Measurements from ENCODE around the gene RAB25. TPM values are rescaled to one million over a fixed set of nuclear protein-coding genes. Genes with fewer than 3 reads are reported as not detected.

Gene RAB25
- total and polyA plus RNA-seq, 2 of the 13 experiments (the other 11 are each of a cell fraction or from before 2014, with no cell fraction given) = 0.20 to 0.22 TPM

GRCh38 chr1:156104861-156105832 lies 44.2 kb downstream of the RAB25 start (continued):
- no peak for TF ChIP-seq ZNF740 (CRISPR knock-in tag; IDR thresholded peaks at IDR 0.05)
- no peak for TF ChIP-seq RORA (CRISPR knock-in tag; IDR thresholded peaks at IDR 0.05)
- TF ChIP-seq, protein P1, sequence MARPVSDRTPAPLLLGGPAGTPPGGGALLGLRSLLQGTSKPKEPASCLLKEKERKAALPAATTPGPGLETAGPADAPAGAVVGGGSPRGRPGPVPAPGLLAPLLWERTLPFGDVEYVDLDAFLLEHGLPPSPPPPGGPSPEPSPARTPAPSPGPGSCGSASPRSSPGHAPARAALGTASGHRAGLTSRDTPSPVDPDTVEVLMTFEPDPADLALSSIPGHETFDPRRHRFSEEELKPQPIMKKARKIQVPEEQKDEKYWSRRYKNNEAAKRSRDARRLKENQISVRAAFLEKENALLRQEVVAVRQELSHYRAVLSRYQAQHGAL (CRISPR knock-in tag; IDR thresholded peaks at IDR 0.05; ENCODE audit: not compliant biosample characterization) = no peak
- TF ChIP-seq ZFY (CRISPR knock-in tag; IDR thresholded peaks at IDR 0.05) = 0 out of 2 replicates have a peak, but pooled peaks have one; percentile 8
- TF ChIP-seq ZBTB7A (CRISPR knock-in tag; IDR thresholded peaks at IDR 0.05) = peak; percentile 53
- no peak for TF ChIP-seq ZNF460 (CRISPR knock-in tag; IDR thresholded peaks at IDR 0.05; ENCODE audit: borderline replicate concordance)
- no peak for TF ChIP-seq MEIS1 (CRISPR knock-in tag; IDR thresholded peaks at IDR 0.05; ENCODE audit: borderline replicate concordance)
- TF ChIP-seq MYC (CRISPR knock-in tag; IDR thresholded peaks at IDR 0.05; ENCODE audit: borderline replicate concordance) = peak; percentile 39; the same call in 1 of the 2 replicates
- TF ChIP-seq ZNF414 (CRISPR knock-in tag; IDR thresholded peaks at IDR 0.05) = 0 out of 2 replicates have a peak, but pooled peaks have one; percentile 25
- TF ChIP-seq SP1 (IDR thresholded peaks at IDR 0.05) = no peak
- no peak for TF ChIP-seq SP1 (CRISPR knock-in tag; IDR thresholded peaks at IDR 0.05)
- TF ChIP-seq ZNF674 (CRISPR knock-in tag; IDR thresholded peaks at IDR 0.05; ENCODE audit: low read depth) = no peak
- TF ChIP-seq, protein P2, sequence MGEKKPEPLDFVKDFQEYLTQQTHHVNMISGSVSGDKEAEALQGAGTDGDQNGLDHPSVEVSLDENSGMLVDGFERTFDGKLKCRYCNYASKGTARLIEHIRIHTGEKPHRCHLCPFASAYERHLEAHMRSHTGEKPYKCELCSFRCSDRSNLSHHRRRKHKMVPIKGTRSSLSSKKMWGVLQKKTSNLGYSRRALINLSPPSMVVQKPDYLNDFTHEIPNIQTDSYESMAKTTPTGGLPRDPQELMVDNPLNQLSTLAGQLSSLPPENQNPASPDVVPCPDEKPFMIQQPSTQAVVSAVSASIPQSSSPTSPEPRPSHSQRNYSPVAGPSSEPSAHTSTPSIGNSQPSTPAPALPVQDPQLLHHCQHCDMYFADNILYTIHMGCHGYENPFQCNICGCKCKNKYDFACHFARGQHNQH (CRISPR knock-in tag; IDR thresholded peaks at IDR 0.05) = no peak
- TF ChIP-seq SKI (IDR thresholded peaks at IDR 0.05; ENCODE audit: partially characterized antibody) = peak; percentile 18
- TF ChIP-seq, protein P3, sequence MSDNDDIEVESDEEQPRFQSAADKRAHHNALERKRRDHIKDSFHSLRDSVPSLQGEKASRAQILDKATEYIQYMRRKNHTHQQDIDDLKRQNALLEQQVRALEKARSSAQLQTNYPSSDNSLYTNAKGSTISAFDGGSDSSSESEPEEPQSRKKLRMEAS (IDR thresholded peaks at IDR 0.05) = 0 out of 2 replicates have a peak, but pooled peaks have one; percentile 37
- TF ChIP-seq CBFB (CRISPR knock-in tag; IDR thresholded peaks at IDR 0.05) = no peak
- TF ChIP-seq POLR2A (IDR thresholded peaks at IDR 0.05; ENCODE audit: insufficient read depth in 1 of 2, low read depth in 2 of 2, low read length in 2 of 2) = peak; percentile 31 to 46; a peak in 2 of 4 replicates
- TF ChIP-seq NONO (IDR thresholded peaks at IDR 0.05) = no peak
- 0 out of 2 replicates have a peak, but pooled peaks have one; percentile 27 for TF ChIP-seq NONO (CRISPR knock-in tag; conservative IDR thresholded peaks at IDR 0.05)
- 0 out of 2 replicates have a peak, but pooled peaks have one; percentile 26 for TF ChIP-seq NCOA1 (CRISPR knock-in tag; IDR thresholded peaks at IDR 0.05)
- TF ChIP-seq, protein P4, sequence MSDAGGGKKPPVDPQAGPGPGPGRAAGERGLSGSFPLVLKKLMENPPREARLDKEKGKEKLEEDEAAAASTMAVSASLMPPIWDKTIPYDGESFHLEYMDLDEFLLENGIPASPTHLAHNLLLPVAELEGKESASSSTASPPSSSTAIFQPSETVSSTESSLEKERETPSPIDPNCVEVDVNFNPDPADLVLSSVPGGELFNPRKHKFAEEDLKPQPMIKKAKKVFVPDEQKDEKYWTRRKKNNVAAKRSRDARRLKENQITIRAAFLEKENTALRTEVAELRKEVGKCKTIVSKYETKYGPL (CRISPR knock-in tag; IDR thresholded peaks at IDR 0.05) = no peak
- TF ChIP-seq NFIC (IDR thresholded peaks at IDR 0.05; ENCODE audit: low read length) = no peak
- TF ChIP-seq, protein P5, sequence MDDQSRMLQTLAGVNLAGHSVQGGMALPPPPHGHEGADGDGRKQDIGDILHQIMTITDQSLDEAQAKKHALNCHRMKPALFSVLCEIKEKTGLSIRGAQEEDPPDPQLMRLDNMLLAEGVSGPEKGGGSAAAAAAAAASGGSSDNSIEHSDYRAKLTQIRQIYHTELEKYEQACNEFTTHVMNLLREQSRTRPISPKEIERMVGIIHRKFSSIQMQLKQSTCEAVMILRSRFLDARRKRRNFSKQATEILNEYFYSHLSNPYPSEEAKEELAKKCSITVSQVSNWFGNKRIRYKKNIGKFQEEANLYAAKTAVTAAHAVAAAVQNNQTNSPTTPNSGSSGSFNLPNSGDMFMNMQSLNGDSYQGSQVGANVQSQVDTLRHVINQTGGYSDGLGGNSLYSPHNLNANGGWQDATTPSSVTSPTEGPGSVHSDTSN (CRISPR knock-in tag; IDR thresholded peaks at IDR 0.05; ENCODE audit: borderline replicate concordance) = no peak
- no peak for TF ChIP-seq ZNF777 (CRISPR knock-in tag; IDR thresholded peaks at IDR 0.05)
- no peak for TF ChIP-seq ZNF253 (CRISPR knock-in tag; IDR thresholded peaks at IDR 0.05; ENCODE audit: borderline replicate concordance)
- TF ChIP-seq RBM22 (optimal IDR thresholded peaks at IDR 0.05; ENCODE audit: low read length) = no peak
